Measurements from ENCODE around the gene GAL. TPM values are rescaled to one million over a fixed set of nuclear protein-coding genes. Genes with fewer than 3 reads are reported as not detected.

The GAL gene
- total RNA-seq, 1 experiment from 2014 or later = 0.29 TPM

DNA sequence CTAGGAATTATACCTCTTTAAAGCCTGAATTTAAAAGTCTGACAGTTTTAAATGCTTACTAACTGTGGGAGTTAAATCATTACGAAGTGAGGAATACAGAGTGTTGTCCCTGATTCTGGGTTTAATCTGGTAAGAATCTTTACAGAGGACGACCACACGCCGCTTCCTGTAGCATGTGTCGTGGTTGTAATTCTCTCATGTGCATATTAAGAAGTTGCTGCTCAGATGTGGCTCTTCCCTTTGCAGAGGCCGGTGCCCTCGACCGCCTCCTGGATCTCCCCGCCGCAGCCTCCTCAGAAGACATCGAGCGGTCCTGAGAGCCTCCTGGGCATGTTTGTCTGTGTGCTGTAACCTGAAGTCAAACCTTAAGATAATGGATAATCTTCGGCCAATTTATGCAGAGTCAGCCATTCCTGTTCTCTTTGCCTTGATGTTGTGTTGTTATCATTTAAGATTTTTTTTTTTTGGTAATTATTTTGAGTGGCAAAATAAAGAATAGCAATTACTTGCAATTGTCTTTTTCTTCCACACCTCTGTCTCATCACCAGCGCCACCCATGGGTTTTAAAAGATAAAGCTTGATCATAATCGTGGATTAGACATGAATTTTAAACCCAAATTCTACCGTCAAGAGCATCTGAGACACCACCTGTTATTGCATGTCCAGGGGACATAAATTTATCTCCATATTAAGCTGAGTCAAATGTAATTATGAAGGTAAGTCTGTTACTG is 6.5 kb downstream of the GAL start:
- in situ Hi-C loops (cut with HindIII; ENCODE audit: low pct_unique_long_range_greater_than_20kb, low sequenced_read_pairs) = no loop called here
- DNase-seq (ENCODE audit: low read depth, low spot score) = no peak

DNA sequence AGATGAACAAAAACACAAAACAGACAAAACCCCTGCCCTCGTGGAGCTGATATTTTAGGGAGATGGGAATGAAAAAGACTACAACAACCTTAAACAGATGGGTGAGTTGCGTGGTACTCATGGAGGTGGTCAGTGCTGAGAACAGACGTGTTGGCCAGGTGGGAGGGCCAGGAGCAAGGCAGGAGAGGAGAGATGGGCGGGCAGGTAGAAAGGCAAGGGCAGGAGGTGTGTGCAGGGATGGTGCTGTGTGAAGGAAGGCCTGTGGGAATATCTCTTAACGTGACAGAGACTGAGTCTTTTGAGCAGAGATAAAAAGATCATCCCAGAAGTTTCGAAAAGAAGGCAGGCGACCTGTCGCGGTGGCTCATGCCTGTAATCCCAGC is 7.0 kb downstream of the GAL start:
- no peak for DNase-seq (ENCODE audit: low read depth, low spot score)
- in situ Hi-C loops (cut with HindIII; ENCODE audit: low pct_unique_long_range_greater_than_20kb, low sequenced_read_pairs) = no loop called here

DNA sequence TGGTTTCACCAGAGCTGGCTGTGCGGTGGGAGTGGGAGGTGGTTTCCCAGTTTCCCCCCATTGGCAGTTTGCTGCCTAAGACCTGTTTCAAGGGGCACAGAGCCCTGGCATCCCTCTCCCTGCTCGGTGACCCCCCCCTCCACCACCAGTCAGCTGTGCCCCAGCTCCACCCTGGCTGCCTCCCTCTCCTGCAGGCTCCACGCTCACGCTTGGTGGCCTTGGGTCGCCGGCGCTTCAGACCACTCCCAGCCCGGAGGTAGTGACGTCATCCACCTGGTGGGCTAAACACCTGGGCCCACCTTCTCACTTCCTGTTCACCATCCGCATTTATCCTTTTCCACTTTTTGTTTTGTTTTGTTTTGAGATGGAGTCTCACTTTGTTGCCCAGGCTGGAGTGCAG is 7.8 kb downstream of the GAL start:
- no peak for DNase-seq (ENCODE audit: low read depth, low spot score)
- in situ Hi-C loops (cut with HindIII; ENCODE audit: low pct_unique_long_range_greater_than_20kb, low sequenced_read_pairs) = no loop called here

GRCh38 chr11:68692871-68693483 is 8.6 kb downstream of the GAL start:
- in situ Hi-C loops (cut with HindIII; ENCODE audit: low pct_unique_long_range_greater_than_20kb, low sequenced_read_pairs) = no loop called here

GRCh38 chr11:68693484-68693882 is 9.1 kb downstream of the GAL start:
- no peak for DNase-seq (ENCODE audit: low read depth, low spot score)
- in situ Hi-C loops (cut with HindIII; ENCODE audit: low pct_unique_long_range_greater_than_20kb, low sequenced_read_pairs) = no loop called here

More at GRCh38 chr11:68692871-68693483, 8.6 kb downstream of the GAL start:
- no peak for DNase-seq (ENCODE audit: low read depth, low spot score)

GRCh38 chr11:68694431-68695297 is 10.3 kb downstream of the GAL start:
- in situ Hi-C loops (cut with HindIII; ENCODE audit: low pct_unique_long_range_greater_than_20kb, low sequenced_read_pairs) = no loop called here
- DNase-seq (ENCODE audit: low read depth, low spot score) = no peak

GRCh38 chr11:68695531-68695930 is 11.2 kb downstream of the GAL start:
- in situ Hi-C loops (cut with HindIII; ENCODE audit: low pct_unique_long_range_greater_than_20kb, low sequenced_read_pairs) = no loop called here
- no peak for DNase-seq (ENCODE audit: low read depth, low spot score)

GRCh38 chr11:68698993-68699392 is 14.6 kb downstream of the GAL start:
- DNase-seq (ENCODE audit: low read depth, low spot score) = no peak
- in situ Hi-C loops (cut with HindIII; ENCODE audit: low pct_unique_long_range_greater_than_20kb, low sequenced_read_pairs) = no loop called here

GRCh38 chr11:68704887-68705286 is 20.5 kb downstream of the GAL start:
- no peak for DNase-seq (ENCODE audit: low read depth, low spot score)
- in situ Hi-C loops (cut with HindIII; ENCODE audit: low pct_unique_long_range_greater_than_20kb, low sequenced_read_pairs) = no loop called here

DNA sequence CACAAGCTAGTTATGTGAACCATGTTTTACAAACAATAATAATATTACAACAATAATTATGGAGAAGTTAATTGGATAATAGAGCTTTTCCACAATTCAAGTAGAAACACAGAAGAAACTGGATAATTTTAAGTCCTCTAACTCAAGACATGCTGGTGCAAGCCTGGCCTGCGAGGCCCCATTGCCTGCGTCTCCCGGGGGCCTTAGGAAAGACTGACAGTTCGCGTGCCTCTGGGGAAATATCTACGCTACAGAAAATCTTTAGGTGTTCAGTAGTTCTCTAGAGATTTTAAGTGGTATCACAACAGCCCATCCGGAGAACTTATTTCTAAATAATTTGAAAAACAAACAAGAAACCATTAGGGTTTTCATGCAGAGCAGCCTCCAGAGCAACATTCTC is 23.2 kb downstream of the GAL start:
- no peak for DNase-seq (ENCODE audit: low read depth, low spot score)
- in situ Hi-C loops (cut with HindIII; ENCODE audit: low pct_unique_long_range_greater_than_20kb, low sequenced_read_pairs) = no loop called here

DNA sequence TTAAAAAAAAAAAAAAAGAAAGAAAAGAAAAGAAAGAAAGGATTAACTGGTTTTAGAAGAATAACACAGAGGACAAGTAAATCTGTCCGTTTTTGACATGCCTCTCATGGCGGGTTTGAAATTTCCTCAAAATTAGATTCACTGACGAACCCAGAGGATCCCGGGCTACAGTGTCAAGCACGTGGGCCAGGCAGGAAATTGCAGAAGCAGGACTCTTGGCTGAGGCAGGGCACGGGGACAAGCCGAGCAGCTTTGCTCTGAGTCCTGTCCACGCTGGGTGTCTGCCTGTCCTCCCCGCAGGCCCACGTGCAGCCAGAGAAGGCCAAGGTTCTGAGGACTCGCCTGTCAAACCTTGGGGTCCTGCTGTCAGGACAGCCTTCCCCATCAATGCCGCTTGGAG is 24.7 kb downstream of the GAL start:
- in situ Hi-C loops (cut with HindIII; ENCODE audit: low pct_unique_long_range_greater_than_20kb, low sequenced_read_pairs) = no loop called here
- no peak for DNase-seq (ENCODE audit: low read depth, low spot score)

DNA sequence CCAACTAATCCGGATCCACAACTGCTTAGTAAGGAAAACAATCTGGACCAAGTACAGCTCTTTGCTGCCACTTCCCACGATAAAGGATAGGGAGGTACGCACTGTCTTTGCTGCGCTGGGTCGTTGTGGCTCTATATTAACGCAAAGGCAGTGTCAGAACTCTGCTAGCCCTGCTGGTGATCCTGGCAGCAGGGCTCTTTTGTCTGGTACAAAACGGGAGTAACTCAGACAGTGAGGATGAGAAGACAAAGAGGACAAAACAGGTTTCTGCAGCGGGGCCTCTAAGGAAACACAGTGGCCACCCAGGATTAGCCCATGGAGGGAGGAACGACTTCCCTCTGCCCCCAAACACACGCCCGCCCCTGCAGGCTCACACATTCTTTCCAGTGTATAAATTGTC is 26.1 kb downstream of the GAL start:
- DNase-seq (ENCODE audit: low read depth, low spot score) = no peak
- in situ Hi-C loops (cut with HindIII; ENCODE audit: low pct_unique_long_range_greater_than_20kb, low sequenced_read_pairs) = no loop called here

GRCh38 chr11:68711114-68711513 is 26.8 kb downstream of the GAL start:
- DNase-seq (ENCODE audit: low read depth, low spot score) = no peak
- in situ Hi-C loops (cut with HindIII; ENCODE audit: low pct_unique_long_range_greater_than_20kb, low sequenced_read_pairs) = no loop called here

DNA sequence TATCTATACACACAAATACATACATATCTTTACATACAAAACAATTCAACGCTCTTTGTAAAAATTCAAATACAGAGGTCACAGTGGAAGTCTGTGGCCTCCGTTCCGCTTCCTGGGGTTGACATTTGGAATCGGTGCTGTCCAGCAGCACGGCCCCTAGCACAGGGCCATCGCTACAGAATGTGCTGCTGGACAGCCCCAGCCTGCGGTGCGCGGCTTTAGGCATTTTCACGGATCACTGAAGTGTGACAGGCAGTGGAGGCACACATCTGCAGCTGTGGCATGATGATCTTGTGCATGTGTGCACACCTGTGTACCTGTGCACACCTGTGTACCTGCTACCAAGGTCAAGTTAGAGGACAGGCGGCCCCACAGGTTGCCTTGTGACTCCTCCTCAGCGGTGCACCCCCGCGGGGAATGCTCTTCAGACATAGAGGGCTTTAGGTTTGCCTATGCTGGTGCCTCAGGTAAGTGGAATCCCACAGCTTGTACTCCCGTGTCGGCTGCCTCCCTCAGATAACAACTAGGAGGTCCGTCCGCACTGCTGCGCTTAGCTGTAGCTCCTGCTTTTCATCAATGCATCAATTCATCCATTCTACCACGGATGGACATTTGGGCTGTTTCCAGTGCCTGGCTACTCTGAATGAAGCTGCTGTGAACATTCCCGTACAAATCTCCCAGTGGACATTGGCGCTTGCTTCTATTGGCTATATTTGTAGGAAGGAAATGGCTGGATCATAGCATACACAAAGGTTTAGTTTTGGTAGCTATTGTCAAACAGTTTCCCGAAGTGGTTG is 29.9 kb downstream of the GAL start:
- peak; percentile 39 for DNase-seq (ENCODE audit: low read depth, low spot score)
- in situ Hi-C loops (cut with HindIII; ENCODE audit: low pct_unique_long_range_greater_than_20kb, low sequenced_read_pairs) = no loop called here

DNA sequence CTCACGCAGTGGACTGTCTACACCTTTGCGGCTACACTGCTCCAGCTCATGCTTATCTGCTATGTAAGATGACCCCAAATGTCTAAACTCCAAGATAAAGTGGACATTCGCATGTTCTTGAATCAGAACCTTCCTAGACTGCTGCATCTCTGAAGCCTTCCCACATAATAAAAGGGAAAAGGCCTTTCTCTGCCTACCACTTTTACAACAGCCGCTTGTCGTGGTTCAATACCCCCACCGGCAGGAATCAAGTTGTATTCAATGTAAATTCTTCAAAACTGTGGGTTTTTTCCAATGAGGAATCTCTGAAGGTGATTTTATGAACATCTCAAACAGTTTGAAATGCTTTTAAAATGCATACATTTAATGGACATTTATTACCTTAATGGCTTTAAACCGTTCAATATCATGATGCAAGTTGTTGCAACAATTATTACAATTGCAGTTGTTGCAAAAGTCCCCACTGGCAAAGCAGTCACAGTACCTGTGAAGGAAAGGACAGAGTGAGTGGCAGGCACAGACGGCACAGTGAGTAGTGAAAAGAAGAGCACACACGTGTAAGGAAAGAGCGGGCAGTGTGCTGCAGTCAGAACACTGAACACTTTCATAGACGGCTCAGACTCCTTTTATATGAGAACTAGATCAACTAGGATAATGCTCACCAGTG is 31.2 kb downstream of the GAL start:
- in situ Hi-C loops (cut with HindIII; ENCODE audit: low pct_unique_long_range_greater_than_20kb, low sequenced_read_pairs) = no loop called here
- DNase-seq (ENCODE audit: low read depth, low spot score) = no peak

DNA sequence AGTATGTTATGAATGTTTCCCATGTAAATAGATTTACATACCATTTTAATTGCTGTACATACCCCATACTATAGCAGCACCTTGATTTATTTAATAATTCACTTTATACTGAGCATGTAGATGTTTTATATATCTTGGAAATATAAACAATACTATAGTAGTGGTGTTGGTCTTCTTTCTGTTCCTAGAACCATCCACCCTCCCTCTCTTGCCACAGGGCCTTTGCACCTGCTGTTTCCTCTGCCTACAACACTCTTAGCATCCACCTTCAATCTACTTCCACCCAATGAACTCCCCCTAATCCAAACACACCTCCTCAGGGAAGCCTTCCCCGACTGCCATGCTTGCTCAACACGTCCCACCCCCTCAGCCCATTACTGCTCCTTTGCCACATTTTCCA is 36.7 kb downstream of the GAL start:
- in situ Hi-C loops (cut with HindIII; ENCODE audit: low pct_unique_long_range_greater_than_20kb, low sequenced_read_pairs) = no loop called here
- no peak for DNase-seq (ENCODE audit: low read depth, low spot score)

DNA sequence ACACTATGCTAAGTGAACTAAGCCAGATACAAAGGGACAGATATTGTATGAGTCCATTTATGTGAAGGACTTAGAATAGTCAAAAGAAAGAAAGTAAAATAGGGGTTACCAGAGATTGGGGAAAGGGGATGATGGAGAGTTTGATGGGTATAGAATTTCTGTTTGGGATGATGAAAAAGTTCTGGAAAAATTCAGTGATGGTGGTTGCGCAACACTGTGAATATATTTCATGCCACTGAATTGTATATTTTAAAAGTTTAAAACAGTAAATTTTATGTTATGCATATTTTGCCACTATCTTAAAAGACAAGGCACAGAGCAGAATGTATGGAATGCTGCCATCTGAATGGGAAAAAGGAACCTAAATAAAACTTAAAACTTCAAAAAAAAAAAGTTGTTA is 37.8 kb downstream of the GAL start:
- DNase-seq (ENCODE audit: low read depth, low spot score) = no peak
- in situ Hi-C loops (cut with HindIII; ENCODE audit: low pct_unique_long_range_greater_than_20kb, low sequenced_read_pairs) = no loop called here

Data from SK-MEL-5 (cell line).